GM18951 (cell line): ENCODE measurements around the gene MFF.

Source experiments
- POLR2A ChIP-seq: IDR thresholded peaks from 4 replicates; pipeline ENCODE4 v1.6.1; 2011; ENCODE audit warnings: mild to moderate bottlenecking; ENCODE audit not compliant: insufficient read length, insufficient read depth; ENCODE audit errors: extremely low read depth
- in situ Hi-C: fragments of 300-500 bp; cut with MboI; formaldehyde crosslinking; loops from one replicate; pipeline ENCODE4 v1.12.0; 2022; ENCODE audit warnings: low sequenced_read_pairs, mixed read lengths, inconsistent platforms; ENCODE audit not compliant: unreplicated experiment

Gene MFF, protein sequence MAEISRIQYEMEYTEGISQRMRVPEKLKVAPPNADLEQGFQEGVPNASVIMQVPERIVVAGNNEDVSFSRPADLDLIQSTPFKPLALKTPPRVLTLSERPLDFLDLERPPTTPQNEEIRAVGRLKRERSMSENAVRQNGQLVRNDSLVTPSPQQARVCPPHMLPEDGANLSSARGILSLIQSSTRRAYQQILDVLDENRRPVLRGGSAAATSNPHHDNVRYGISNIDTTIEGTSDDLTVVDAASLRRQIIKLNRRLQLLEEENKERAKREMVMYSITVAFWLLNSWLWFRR

DNA sequence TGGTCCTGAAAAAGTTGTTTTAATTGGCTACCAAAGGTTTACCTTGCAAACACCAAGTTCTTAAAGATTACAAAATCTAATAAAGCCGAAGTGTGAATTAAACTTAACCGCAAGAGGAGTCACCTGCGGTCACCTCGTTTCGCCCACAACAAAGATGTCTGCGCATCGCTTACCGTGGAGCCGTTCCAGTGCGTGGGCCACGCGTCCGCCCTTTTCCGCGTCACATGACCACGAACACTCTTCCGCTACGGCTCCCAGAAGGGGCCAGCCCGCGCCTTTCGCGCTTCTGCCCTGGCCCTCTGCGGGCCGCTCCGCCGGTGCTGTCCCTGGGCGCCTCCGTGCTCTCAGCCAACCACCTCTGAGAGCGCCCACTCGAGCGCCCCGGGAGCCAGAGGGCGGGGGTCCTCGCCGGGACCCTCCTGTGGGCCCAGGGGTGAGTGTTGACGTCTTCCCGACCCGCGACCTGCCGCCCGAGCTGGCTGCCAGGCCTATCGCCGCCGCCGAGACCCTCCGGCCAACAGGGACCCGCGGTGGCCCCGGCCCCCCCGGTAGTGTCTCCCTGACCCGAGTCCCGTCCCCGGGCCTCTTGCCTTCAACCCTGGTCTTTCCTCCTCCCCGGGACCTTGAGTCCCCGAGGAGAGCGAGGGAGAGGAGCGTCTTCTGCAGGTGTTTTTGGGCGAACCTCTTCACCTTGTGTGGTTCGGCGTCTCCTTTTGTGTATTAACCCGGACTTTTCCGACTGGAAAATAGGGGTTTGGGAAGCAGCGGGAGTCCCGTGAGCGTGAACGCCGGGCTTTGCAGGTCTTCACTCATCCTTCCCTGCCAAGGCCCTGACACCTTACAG is at the start of gene MFF:
TSS of gene MFF (plus strand) at position 257 of the 844 bp plus-strand sequence. CDS start 5,415 bp downstream, outside the sequence.
- in situ Hi-C loops, result no loop called here
- peak; percentile 78 for TF ChIP-seq POLR2A

DNA sequence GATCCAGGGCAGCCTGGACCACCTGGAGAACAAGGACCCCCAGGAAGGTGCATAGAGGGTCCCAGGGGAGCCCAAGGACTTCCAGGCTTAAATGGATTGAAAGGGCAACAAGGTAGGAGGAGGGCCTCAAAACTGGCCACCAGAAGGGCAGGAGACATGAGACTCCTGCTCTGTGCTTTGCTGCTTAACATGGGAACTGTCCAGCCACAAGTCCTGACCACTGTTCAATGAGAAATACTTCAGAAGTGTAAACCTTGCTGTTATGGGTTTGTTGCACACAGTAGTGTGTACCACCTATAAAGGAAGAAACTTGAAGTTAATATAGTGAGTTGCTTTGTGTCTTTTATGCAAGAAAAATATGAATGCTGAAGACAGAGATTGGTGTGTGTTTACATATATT is 44.2 kb upstream of the MFF start:
- in situ Hi-C loops, result no loop called here
- TF ChIP-seq POLR2A, result no peak

DNA sequence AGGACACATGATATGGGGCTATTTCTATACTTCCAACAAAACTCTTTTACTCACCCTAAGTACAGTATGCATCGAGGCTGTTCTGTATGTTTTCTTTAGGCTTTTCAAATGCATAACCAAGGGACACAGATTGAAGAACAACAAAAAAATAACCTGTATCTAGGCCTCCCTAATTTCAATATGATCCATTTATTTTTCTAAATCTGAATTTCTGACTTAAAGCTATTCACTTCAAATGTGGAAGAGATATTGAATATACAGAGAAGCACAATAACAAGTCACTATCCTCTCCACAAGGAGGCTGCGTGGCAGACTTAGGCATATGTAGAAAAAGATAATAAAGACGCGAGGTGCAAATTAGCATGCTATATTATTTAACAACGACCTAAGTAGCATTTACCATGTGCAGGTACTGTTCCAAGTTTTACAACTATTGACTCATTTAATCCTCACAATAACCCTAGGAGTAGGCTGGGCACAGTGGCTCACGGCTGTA is 39.3 kb upstream of the MFF start:
- in situ Hi-C loops, result no loop called here

DNA sequence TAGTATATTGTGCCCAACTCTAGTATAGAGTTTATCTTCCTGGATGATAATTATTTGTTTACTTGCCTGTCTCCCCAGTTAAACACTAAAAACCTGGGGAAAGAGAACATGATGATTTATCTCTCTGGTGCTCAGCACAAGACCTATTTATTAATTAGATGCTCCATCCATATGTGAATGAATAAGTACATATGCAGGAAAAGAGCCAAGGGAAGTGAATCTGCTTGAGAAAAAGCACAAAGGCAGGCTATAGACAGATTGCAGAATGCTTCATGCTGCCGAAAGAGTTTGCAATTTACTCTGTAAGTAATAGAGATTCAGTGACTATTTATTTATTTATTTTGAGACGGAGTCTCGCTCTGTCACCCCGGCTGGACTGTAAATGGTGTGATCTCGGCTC is 37.3 kb upstream of the MFF start:
- in situ Hi-C loops, result no loop called here

More for the DNA sequence above, 39.3 kb upstream of the MFF start:
- no peak for TF ChIP-seq POLR2A

DNA sequence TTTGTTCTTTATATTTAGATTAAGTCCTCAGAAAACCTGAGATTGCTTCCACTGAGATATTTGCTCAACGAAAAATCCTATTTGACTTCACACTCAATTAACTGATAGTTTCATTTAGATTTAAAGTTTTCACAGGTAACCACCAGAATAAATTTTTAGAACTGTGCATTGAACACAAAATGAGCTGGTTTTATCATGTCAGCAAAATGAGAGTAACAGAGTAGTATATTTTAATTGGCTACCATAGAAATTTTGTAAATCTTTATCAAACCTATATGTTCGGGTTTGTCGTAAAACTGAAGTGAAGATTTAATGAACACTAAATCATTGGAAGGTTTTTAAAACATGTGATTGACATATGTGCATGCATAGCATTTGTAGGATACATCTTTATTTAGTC is 32.7 kb upstream of the MFF start:
- in situ Hi-C loops, result loop anchor here (10.0 kb wide), 1 partner anchor 1528 kb away; no protein-coding TSS in a partner anchor
- no peak for TF ChIP-seq POLR2A

More for the DNA sequence above, 37.3 kb upstream of the MFF start:
- TF ChIP-seq POLR2A, result no peak

DNA sequence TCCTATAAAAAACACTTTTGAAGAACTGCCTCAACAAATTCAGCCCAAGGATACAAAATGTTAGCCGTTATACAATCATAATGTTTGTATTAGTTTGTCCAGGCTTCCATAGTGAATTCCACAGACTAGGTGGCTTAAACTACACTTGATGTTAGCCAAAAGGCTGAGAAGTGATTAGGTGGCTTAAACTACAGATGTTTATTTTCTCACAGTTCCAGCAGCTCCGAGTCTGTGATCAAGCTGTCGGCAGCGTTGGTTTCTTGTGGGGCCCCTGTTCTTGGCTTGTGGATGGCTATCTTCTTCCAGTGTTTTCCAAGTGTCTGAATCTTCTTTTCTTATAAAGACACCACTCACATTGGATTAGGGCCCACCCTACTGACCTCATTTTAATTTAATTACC is 31.5 kb upstream of the MFF start:
- in situ Hi-C loops, result loop anchor here (10.0 kb wide), 1 partner anchor 1529 kb away; no protein-coding TSS in a partner anchor
- TF ChIP-seq POLR2A, result no peak

DNA sequence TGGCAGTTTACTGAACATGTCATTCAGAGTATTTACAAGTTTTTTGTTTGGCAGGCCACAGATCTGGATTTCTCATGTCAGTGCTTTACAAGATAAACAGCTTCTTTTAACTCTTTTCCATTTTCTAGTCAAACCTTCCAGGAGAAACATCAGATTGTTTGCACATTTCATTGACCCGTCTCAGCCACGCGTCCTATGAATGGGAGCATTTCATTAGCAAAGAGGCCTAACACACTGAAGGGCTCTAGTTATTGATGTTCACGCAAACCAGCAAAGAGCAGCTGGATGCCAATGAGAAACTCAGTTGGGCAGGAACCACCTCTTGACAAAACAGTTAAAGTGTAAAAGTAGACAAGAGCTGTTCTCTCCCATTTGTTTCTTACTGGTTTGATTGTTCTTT is 29.2 kb upstream of the MFF start:
- TF ChIP-seq POLR2A, result no peak
- in situ Hi-C loops, result loop anchor here (10.0 kb wide), 1 partner anchor 1531 kb away; no protein-coding TSS in a partner anchor

DNA sequence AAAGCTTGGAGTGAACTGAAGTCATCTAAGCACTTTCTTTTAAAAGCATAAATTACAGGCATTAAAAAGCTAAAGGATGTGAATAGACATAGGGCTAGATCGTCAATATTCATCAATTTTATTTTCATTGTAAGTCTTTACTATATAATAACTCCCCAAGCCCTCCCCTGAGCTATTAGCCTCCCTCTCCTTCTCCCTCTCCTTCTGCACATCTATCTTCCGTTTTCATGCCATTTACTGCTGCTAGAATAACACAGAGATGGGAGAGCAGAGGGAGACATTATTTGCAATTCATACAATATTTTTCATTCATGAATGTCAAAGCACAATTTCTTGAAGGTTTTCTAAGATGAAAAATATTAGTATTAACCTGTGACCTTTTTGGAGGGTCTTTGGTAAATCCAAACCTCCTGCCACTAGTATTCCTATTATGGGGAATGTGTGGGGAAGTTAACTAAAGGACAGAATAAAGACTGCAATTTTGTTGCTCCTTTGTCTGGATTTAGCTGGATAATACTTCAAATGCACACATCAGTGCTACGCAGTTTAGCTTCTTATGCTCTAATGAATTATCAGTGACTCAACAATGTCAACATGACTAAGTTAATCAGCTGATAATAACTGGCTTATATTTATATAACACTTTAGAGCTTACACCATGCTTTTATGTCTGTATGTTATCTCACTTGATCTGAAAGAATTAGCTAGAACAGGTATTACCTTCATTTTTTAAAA is 28.2 kb upstream of the MFF start:
- no peak for TF ChIP-seq POLR2A
- in situ Hi-C loops, result loop anchor here (10.0 kb wide), 1 partner anchor 1532 kb away; no protein-coding TSS in a partner anchor

DNA sequence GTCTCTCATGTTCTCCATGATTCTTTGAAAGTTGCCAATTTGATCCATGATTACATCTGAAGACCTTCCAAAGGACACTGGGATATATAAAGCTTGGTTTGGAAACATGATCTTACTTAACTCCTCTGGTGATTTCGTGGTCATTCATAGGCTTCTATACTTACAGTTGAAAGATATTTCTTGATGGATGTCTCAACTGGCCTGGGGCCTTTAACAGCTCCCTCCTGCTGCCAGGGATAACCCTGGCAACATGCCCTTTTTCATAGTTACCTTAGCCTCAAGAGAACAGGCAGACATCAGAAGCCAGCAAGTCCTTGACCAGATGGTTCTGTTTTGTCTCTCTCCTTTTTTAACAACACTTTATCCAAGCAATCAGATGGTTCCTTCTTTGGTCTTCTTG is 23.5 kb upstream of the MFF start:
- no peak for TF ChIP-seq POLR2A
- in situ Hi-C loops, result no loop called here

DNA sequence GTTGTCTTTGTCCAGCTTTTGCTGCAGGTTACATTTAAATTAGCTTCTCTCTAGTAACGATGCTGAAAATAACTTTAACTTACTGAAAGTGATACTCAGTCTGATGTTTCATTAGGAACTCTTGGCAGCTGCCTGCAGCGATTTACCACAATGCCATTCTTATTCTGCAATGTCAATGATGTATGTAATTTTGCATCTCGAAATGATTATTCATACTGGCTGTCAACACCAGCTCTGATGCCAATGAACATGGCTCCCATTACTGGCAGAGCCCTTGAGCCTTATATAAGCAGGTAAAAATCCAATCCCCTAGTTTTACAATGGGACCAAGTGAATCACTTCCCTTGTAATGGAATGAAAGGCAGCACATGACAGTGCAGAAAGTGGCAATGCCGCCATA is 16.3 kb upstream of the MFF start:
- in situ Hi-C loops, result no loop called here
- TF ChIP-seq POLR2A, result no peak

DNA sequence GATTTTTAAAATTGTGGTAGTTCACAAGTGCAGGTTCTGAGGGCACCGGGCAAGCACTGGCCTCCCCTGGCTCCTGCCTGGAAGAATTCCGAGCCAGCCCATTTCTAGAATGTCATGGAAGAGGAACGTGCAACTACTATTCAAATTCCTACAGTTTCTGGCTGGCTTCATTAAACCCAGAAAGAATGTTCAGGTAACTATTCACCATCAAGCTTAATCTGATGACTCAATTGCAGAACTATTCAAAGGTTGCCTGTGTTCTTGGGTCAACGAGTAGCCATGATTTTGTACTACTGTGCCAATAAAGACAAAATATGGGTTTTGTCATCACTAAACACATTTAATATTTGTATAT is 14.3 kb upstream of the MFF start:
- in situ Hi-C loops, result no loop called here

DNA sequence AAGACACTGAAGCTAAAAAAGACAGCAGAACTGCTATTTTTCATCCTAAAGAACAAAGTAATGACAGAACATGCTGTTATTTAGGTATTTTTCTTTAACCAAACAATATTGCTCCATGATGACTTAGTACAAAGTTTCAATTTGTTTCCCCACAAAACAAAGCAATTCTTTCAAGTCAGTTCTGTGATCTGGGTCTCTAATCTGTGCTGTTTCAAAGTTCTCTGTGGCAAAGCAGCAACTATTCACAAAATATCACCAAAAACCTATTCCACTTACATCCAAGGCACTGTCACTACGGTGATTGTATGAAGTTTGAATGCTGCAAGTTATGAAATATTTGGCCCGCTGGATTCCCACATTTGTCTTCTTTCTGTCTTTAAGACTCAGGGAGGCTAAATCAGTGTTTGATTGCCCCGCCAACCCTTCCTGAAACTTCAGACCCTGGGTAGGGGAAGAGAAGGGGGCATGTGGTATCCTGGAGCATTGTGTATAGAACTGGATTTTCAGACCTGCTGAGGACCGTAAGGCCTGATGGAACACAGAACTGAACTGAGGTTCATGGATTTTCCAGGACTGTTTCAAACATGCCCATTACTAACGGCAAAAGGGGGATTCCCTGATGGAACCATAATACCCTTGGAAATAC is 13.1 kb upstream of the MFF start:
- in situ Hi-C loops, result no loop called here
- no peak for TF ChIP-seq POLR2A

More for the DNA sequence above, 14.3 kb upstream of the MFF start:
- TF ChIP-seq POLR2A, result no peak
